Parathyroid adenoma (tissue), 2 donors: ENCODE measurements around the gene TMTC3.

Experiments
- H2AFZ ChIP-seq: fragments of 300-600 bp; sonication (generic); one replicate; pipeline ENCODE4 v1.7.0; 2017; ENCODE audit warnings: antibody characterized with exemption, mild to moderate bottlenecking
- H3K27ac ChIP-seq: fragments of 300-600 bp; sonication (generic); one replicate; pipeline ENCODE4 v1.7.0; 2017
- H3K27me3 ChIP-seq: fragments of 300-600 bp; sonication (generic); one replicate; pipeline ENCODE4 v1.7.0; 2017; ENCODE audit warnings: low read length; ENCODE audit not compliant: control insufficient read depth, insufficient read depth
- H3K36me3 ChIP-seq: fragments of 300-600 bp; sonication (generic); one replicate; pipeline ENCODE4 v1.7.0; 2017; ENCODE audit warnings: low read length; ENCODE audit not compliant: control insufficient read depth, insufficient read depth
- H3K4me1 ChIP-seq: fragments of 300-600 bp; sonication (generic); one replicate; pipeline ENCODE4 v1.7.0; 2017; ENCODE audit warnings: control low read depth
- H3K4me2 ChIP-seq: fragments of 300-600 bp; sonication (generic); one replicate; pipeline ENCODE4 v1.7.0; 2017; ENCODE audit warnings: low read length
- H3K4me3 ChIP-seq: fragments of 300-600 bp; sonication (generic); one replicate; pipeline ENCODE4 v1.7.0; 2017; ENCODE audit warnings: low read depth, low read length
- H3K79me2 ChIP-seq: fragments of 300-600 bp; sonication (generic); one replicate; pipeline ENCODE4 v1.7.0; 2017; ENCODE audit warnings: control low read depth
- H3K9ac ChIP-seq: fragments of 300-600 bp; sonication (generic); one replicate; pipeline ENCODE4 v1.7.0; 2017; ENCODE audit warnings: mild to moderate bottlenecking
- H3K9me3 ChIP-seq: fragments of 300-600 bp; sonication (generic); one replicate; pipeline ENCODE4 v1.7.0; 2017; ENCODE audit warnings: low read length; ENCODE audit not compliant: control insufficient read depth
- TF ChIP-seq, protein P1 (sequence below): fragments of 300-600 bp; sonication (generic); IDR thresholded peaks from one replicate; pipeline ENCODE4 v1.7.0; 2017; ENCODE audit warnings: antibody characterized with exemption, mild to moderate bottlenecking
- donor health status: primary hyperparathyroidism.

Gene TMTC3

DNA sequence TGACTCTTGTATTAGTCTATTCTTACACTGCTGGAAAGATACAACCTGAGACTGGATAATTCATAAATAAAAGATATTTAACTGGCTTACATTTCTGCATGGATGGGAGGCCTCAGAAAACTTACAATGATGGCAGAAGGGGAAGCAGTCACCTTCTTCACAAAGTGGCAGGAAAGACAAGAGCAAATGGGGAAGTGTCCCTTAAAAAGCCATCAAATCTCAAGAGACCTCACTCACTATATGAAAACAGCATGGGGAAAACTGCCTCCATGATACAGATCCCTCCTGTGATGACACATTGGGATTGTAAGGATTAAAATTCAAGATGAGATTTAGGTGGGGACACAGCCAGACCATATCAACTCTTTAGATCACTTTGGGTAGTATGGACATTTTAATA lies 83.7 kb downstream of the TMTC3 start:
- TF ChIP-seq, protein P1, sequence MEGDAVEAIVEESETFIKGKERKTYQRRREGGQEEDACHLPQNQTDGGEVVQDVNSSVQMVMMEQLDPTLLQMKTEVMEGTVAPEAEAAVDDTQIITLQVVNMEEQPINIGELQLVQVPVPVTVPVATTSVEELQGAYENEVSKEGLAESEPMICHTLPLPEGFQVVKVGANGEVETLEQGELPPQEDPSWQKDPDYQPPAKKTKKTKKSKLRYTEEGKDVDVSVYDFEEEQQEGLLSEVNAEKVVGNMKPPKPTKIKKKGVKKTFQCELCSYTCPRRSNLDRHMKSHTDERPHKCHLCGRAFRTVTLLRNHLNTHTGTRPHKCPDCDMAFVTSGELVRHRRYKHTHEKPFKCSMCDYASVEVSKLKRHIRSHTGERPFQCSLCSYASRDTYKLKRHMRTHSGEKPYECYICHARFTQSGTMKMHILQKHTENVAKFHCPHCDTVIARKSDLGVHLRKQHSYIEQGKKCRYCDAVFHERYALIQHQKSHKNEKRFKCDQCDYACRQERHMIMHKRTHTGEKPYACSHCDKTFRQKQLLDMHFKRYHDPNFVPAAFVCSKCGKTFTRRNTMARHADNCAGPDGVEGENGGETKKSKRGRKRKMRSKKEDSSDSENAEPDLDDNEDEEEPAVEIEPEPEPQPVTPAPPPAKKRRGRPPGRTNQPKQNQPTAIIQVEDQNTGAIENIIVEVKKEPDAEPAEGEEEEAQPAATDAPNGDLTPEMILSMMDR, result no peak

DNA sequence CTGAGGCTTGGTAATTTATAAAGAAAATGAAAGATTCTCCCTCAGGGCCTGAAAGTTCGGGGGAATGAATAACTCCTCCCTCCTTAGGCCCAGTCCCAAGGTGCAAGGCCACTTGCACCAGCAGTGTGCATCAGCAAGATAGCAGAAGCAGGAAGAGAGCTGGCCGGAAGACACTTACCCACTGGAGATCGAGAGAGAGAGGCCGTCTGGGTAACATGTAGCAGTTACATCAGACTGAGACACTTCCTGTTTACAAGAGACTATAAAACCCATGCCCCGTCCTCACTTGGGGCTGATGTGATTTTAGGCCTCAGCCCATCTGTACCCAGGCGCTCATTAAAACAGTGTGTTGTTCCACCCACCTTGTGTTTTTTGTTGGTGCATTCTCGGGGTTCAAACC lies 85.2 kb downstream of the TMTC3 start:
- no peak overlapping the region for H3K4me2 ChIP-seq

More for the DNA sequence above, 83.7 kb downstream of the TMTC3 start:
- no peaks in the 10 kb centered on the region for H3K36me3 ChIP-seq
- H3K9ac ChIP-seq, result no peak overlapping the region
- H3K9me3 ChIP-seq, result peaks cover 3% of the 10 kb centered on the region
- H3K4me2 ChIP-seq, result no peak overlapping the region
- no peak overlapping the region for H3K4me3 ChIP-seq
- no peak overlapping the region for H2AFZ ChIP-seq
- H3K79me2 ChIP-seq, result no peaks in the 10 kb centered on the region
- H3K27ac ChIP-seq, result no peak overlapping the region
- no peaks in the 10 kb centered on the region for H3K4me1 ChIP-seq
- H3K27me3 ChIP-seq, result no peaks in the 10 kb centered on the region

DNA sequence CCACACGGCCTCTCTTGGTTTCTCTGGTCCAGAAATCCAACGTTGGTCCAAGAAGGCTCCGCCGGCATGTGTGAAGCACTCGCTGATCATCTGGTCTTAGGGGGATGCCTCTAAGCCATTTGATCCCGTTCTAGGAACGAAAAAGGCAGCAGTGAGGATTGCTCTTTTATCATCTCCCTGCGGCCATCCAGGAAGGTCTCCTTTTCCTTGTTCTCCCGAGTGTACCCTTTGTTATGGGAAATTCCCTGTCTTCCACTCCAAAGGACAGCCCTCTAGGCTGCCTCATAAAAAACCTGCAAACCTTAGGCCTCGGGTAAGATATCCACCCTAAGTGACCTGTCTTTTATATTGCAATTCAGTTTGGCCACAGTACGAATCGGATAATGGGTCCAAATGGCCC lies 85.8 kb downstream of the TMTC3 start:
- peaks cover 3% of the 10 kb centered on the region for H3K9me3 ChIP-seq
- no peak overlapping the region for H2AFZ ChIP-seq
- no peaks in the 10 kb centered on the region for H3K27me3 ChIP-seq
- no peaks in the 10 kb centered on the region for H3K79me2 ChIP-seq
- H3K4me3 ChIP-seq, result no peak overlapping the region
- no peaks in the 10 kb centered on the region for H3K36me3 ChIP-seq
- H3K4me2 ChIP-seq, result no peak overlapping the region
- H3K9ac ChIP-seq, result no peak overlapping the region
- H3K4me1 ChIP-seq, result no peaks in the 10 kb centered on the region
- TF ChIP-seq, protein P1, result no peak
- H3K27ac ChIP-seq, result no peak overlapping the region

More for the DNA sequence above, 85.2 kb downstream of the TMTC3 start:
- Histone ChIP-seq H3K27me3 (no peaks in the 10 kb centered on the region), H3K79me2 (no peaks in the 10 kb centered on the region), H3K9ac (no peak overlapping the region), H3K36me3 (no peaks in the 10 kb centered on the region), H3K4me1 (no peaks in the 10 kb centered on the region), H2AFZ (no peak overlapping the region), H3K27ac (no peak overlapping the region), H3K4me3 (no peak overlapping the region), H3K9me3 (peaks cover 3% of the 10 kb centered on the region)
- TF ChIP-seq, protein P1, result no peak

DNA sequence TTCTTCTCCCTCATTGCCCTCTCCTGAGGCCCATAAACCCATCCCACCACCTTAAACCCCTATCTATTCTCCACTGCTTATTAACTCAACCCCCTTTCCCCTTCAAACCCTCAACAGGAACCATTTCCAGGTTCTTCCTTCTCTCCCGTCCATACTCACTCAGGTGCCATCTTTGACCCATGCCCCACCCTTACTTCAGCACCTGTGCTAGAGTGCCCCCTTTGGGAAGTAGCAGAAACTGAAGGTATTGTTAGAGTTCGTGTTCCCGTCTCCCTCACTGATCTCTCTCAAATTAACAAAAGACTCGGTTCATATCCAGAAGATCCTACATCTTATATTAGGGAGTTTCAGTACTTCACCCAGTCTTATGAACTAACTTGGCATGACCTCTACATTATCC lies 86.6 kb downstream of the TMTC3 start:
- Histone ChIP-seq H3K9me3 (peaks cover 3% of the 10 kb centered on the region), H3K79me2 (no peaks in the 10 kb centered on the region), H3K9ac (no peak overlapping the region), H3K27ac (no peak overlapping the region), H3K4me3 (no peak overlapping the region), H3K4me2 (no peak overlapping the region), H2AFZ (no peak overlapping the region), H3K4me1 (no peaks in the 10 kb centered on the region), H3K27me3 (no peaks in the 10 kb centered on the region), H3K36me3 (no peaks in the 10 kb centered on the region)
- TF ChIP-seq, protein P1, result no peak

DNA sequence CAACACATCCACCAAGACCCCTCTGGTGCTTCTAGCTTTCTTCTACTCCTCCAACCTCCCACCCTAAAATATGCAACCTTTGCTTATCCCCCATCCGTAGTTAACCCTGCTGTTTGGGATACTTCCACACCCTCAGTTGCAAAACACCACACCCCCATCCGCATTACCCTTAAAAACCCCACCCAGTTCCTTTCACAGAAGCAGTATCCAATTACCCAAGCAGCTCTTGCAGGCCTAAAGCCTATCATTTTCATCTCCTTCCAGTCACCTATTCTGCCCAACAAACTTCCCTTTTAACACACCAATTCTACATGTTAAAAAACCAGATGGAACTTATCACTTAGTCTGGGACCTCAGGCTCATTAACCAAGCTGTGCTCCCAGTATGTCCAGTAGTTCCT lies 88.2 kb downstream of the TMTC3 start:
- H3K4me1 ChIP-seq, result no peaks in the 10 kb centered on the region
- no peak overlapping the region for H3K27ac ChIP-seq
- TF ChIP-seq, protein P1, result no peak
- H3K79me2 ChIP-seq, result no peaks in the 10 kb centered on the region
- H3K9me3 ChIP-seq, result peaks cover 3% of the 10 kb centered on the region
- H3K4me2 ChIP-seq, result no peak overlapping the region
- H3K27me3 ChIP-seq, result no peaks in the 10 kb centered on the region
- no peak overlapping the region for H3K4me3 ChIP-seq
- no peak overlapping the region for H2AFZ ChIP-seq
- H3K9ac ChIP-seq, result no peak overlapping the region
- H3K36me3 ChIP-seq, result no peaks in the 10 kb centered on the region
